ENCODE data around the gene MRPS6. TPM values are rescaled to one million over a fixed set of nuclear protein-coding genes. Genes with fewer than 3 reads are reported as not detected.

MRPS6 gene
- total and polyA plus RNA-seq, 2 of the 4 experiments (the other 2 are of a cell fraction): 7.5 to 35.1 TPM

DNA sequence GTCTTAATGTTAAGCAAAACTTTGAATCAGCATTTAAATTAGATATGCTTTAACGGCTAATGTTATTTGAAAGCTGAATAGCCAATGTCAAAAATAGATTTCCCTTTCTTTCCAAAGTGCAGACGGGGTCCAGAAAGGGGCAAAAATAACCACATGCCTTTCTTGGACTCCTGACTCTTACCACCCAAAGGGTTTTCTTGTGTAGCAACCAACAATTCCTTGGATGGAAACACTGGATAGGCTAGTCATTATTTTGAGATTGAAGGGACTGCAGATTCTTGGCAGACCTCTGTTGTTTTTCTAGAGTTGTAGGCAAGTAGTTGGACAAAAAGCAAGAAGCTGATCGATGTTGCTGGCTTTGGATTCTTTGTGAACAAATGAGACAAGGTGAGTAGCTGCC lies 107.0 kb downstream of the MRPS6 start:
- no peak overlapping the region for H3K4ac ChIP-seq (ENCODE audit: low read depth, low read length)
- H2AK5ac ChIP-seq (ENCODE audit: low read depth, low read length): no peak overlapping the region
- POLR2A ChIA-PET (ENCODE audit: unreplicated experiment): no interaction called here
- no TSS peak for BruUV-seq (replicated peaks)
- no peak overlapping the region for H4K5ac ChIP-seq (ENCODE audit: low read depth, low read length)
- H3K23ac ChIP-seq (ENCODE audit: low read depth, low read length): no peak overlapping the region
- dilution Hi-C loops (cut with HindIII; ENCODE audit: low sequenced_read_pairs, unreplicated experiment): no loop called here
- H2BK120ac ChIP-seq (ENCODE audit: low read depth, low read length): no peak overlapping the region
- no peak overlapping the region for H2BK5ac ChIP-seq (ENCODE audit: low read depth, low read length, poor library complexity, severe bottlenecking)
- no peak overlapping the region for H2BK20ac ChIP-seq (ENCODE audit: low read depth, low read length)
- no peak overlapping the region for H4K91ac ChIP-seq (ENCODE audit: insufficient read depth, low read depth, low read length)
- no CpG with 5 or more reads among the region's 3 CpGs for WGBS, 2 experiments (ENCODE audit: extremely low coverage in 2 of 2, insufficient read length in 1 of 2)
- no peaks in the 10 kb centered on the region for H3K79me1 ChIP-seq (ENCODE audit: low read depth in 1 of 2, low read length in 2 of 2)
- no peak overlapping the region for H2BK15ac ChIP-seq (ENCODE audit: low read depth, low read length)
- H3K14ac ChIP-seq (replicated peaks; ENCODE audit: low read depth, low read length): no peak overlapping the region
- no peak for DNase-seq
- H2AK9ac ChIP-seq (replicated peaks; ENCODE audit: low read depth, low read length, poor library complexity): no peak overlapping the region
- no peak for TF ChIP-seq MAZ (IDR thresholded peaks at IDR 0.05; ENCODE audit: borderline replicate concordance, low read depth, low read length)
- no peak for TF ChIP-seq CEBPB (IDR thresholded peaks at IDR 0.05; ENCODE audit: low read depth, low read length)
- TF ChIP-seq, protein P1, sequence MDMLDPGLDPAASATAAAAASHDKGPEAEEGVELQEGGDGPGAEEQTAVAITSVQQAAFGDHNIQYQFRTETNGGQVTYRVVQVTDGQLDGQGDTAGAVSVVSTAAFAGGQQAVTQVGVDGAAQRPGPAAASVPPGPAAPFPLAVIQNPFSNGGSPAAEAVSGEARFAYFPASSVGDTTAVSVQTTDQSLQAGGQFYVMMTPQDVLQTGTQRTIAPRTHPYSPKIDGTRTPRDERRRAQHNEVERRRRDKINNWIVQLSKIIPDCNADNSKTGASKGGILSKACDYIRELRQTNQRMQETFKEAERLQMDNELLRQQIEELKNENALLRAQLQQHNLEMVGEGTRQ (IDR thresholded peaks at IDR 0.05; ENCODE audit: low read depth, low read length): no peak
- no peak for TF ChIP-seq FOS (IDR thresholded peaks at IDR 0.05; ENCODE audit: low read depth, low read length)
- no peak for TF ChIP-seq MAFK (IDR thresholded peaks at IDR 0.05; ENCODE audit: low read depth, low read length)
- no peak for TF ChIP-seq CHD1 (IDR thresholded peaks at IDR 0.05; ENCODE audit: low read depth, low read length)
- TF ChIP-seq RCOR1 (IDR thresholded peaks at IDR 0.05; ENCODE audit: insufficient replicate concordance, low read length): no peak
- no peak for TF ChIP-seq POLR2A (IDR thresholded peaks at IDR 0.05; ENCODE audit: low read depth, low read length)
- no peak for TF ChIP-seq RFX5 (IDR thresholded peaks at IDR 0.05; ENCODE audit: low read depth, low read length)
- TF ChIP-seq NFE2L2 (IDR thresholded peaks at IDR 0.05; ENCODE audit: low read depth, low read length): no peak
- TF ChIP-seq, protein P2, sequence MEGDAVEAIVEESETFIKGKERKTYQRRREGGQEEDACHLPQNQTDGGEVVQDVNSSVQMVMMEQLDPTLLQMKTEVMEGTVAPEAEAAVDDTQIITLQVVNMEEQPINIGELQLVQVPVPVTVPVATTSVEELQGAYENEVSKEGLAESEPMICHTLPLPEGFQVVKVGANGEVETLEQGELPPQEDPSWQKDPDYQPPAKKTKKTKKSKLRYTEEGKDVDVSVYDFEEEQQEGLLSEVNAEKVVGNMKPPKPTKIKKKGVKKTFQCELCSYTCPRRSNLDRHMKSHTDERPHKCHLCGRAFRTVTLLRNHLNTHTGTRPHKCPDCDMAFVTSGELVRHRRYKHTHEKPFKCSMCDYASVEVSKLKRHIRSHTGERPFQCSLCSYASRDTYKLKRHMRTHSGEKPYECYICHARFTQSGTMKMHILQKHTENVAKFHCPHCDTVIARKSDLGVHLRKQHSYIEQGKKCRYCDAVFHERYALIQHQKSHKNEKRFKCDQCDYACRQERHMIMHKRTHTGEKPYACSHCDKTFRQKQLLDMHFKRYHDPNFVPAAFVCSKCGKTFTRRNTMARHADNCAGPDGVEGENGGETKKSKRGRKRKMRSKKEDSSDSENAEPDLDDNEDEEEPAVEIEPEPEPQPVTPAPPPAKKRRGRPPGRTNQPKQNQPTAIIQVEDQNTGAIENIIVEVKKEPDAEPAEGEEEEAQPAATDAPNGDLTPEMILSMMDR (conservative IDR thresholded peaks at IDR 0.05; ENCODE audit: low read depth, low read length): no peak
- TF ChIP-seq, protein P3, sequence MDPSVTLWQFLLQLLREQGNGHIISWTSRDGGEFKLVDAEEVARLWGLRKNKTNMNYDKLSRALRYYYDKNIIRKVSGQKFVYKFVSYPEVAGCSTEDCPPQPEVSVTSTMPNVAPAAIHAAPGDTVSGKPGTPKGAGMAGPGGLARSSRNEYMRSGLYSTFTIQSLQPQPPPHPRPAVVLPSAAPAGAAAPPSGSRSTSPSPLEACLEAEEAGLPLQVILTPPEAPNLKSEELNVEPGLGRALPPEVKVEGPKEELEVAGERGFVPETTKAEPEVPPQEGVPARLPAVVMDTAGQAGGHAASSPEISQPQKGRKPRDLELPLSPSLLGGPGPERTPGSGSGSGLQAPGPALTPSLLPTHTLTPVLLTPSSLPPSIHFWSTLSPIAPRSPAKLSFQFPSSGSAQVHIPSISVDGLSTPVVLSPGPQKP (IDR thresholded peaks at IDR 0.05; ENCODE audit: borderline replicate concordance, low read depth, low read length): no peak
- TF ChIP-seq SMC3 (IDR thresholded peaks at IDR 0.05; ENCODE audit: low read depth, low read length): no peak
- TF ChIP-seq BHLHE40 (IDR thresholded peaks at IDR 0.05; ENCODE audit: low read depth, low read length): no peak
- TF ChIP-seq MXI1 (IDR thresholded peaks at IDR 0.05; ENCODE audit: borderline replicate concordance, low read depth, low read length): no peak
- no peak for TF ChIP-seq RAD21 (IDR thresholded peaks at IDR 0.05; ENCODE audit: low read length)
- H3K9me1 ChIP-seq (ENCODE audit: insufficient read depth, low read length): no peaks in the 10 kb centered on the region
- no peaks in the 10 kb centered on the region for H3K36me3 ChIP-seq (ENCODE audit: control insufficient read depth, insufficient read depth, low read length)
- peaks cover 2% of the 10 kb centered on the region; the same call in 1 of the 2 replicates for H3K9me3 ChIP-seq (ENCODE audit: control insufficient read depth, insufficient read depth, low read length)
- ATAC-seq (ENCODE audit: low read depth): no peak
- H2AFZ ChIP-seq (replicated peaks; ENCODE audit: low read length, poor library complexity): no peak overlapping the region
- H3K4me2 ChIP-seq (ENCODE audit: low read depth, low read length): no peak overlapping the region
- H4K20me1 ChIP-seq (ENCODE audit: insufficient read depth, low read length): no peaks in the 10 kb centered on the region
- no peak overlapping the region for H3K27ac ChIP-seq (ENCODE audit: insufficient read depth, low read length)
- in situ Hi-C loops (cut with MboI; ENCODE audit: low sequenced_read_pairs): no loop called here
- no peaks in the 10 kb centered on the region for H3K4me1 ChIP-seq (ENCODE audit: control insufficient read depth, insufficient read depth, low read length)
- CTCF ChIA-PET: interaction anchor here (0.6 kb wide), 1 partner anchor 829 kb away, joined by 3 read pairs; no protein-coding TSS in a partner anchor
- no peak overlapping the region for H3K56ac ChIP-seq (ENCODE audit: extremely low read depth, insufficient read depth, low read length)
- H3K4me3 ChIP-seq (ENCODE audit: insufficient read depth, low read depth, low read length): no peak overlapping the region
- no peak overlapping the region for H3K9ac ChIP-seq (ENCODE audit: low read depth, low read length)
- H3K18ac ChIP-seq (ENCODE audit: low read depth, low read length): no peak overlapping the region
- intact Hi-C loops (cut with micrococcal nuclease): no loop called here
- H3K27me3 ChIP-seq (ENCODE audit: control insufficient read depth, insufficient read depth, low read length): peaks cover 15% of the 10 kb centered on the region; the same call in 1 of the 2 replicates
- no peak overlapping the region for H4K8ac ChIP-seq (ENCODE audit: low read depth in 2 of 2, low read length in 2 of 2)
